HG03064 (cell line): ENCODE measurements around the gene PF4V1.

Source experiments
- ATAC-seq: cut with Tn5 transposase; IDR thresholded peaks from one replicate; pipeline ENCODE4 v1.9.1; 2021; ENCODE audit warnings: low read depth; ENCODE audit not compliant: unreplicated experiment

The PF4V1 gene

GRCh38 chr4:73902038-73902637 lies 49.0 kb downstream of the PF4V1 start:
- no peak for ATAC-seq

- ATAC-seq = no peak
Observed at GRCh38 chr4:73902817-73903547, 49.9 kb downstream of the PF4V1 start.
